ENCODE results near the gene AKR7A3. TPM values are rescaled to one million over a fixed set of nuclear protein-coding genes. Genes with fewer than 3 reads are reported as not detected.
A peak's percentile ranks its signal among the peaks of the same experiment; 100 is the strongest.

Gene AKR7A3
- total and polyA plus RNA-seq, 9 of the 15 experiments (the other 6 are each of a cell fraction or from before 2014, with no cell fraction given): 0.04 to 1.5 (median 0.44) TPM; not detected in 1

GRCh38 chr1:19315378-19316198 lies 27.0 kb upstream of the AKR7A3 start (continued):
- TF ChIP-seq, protein P1, sequence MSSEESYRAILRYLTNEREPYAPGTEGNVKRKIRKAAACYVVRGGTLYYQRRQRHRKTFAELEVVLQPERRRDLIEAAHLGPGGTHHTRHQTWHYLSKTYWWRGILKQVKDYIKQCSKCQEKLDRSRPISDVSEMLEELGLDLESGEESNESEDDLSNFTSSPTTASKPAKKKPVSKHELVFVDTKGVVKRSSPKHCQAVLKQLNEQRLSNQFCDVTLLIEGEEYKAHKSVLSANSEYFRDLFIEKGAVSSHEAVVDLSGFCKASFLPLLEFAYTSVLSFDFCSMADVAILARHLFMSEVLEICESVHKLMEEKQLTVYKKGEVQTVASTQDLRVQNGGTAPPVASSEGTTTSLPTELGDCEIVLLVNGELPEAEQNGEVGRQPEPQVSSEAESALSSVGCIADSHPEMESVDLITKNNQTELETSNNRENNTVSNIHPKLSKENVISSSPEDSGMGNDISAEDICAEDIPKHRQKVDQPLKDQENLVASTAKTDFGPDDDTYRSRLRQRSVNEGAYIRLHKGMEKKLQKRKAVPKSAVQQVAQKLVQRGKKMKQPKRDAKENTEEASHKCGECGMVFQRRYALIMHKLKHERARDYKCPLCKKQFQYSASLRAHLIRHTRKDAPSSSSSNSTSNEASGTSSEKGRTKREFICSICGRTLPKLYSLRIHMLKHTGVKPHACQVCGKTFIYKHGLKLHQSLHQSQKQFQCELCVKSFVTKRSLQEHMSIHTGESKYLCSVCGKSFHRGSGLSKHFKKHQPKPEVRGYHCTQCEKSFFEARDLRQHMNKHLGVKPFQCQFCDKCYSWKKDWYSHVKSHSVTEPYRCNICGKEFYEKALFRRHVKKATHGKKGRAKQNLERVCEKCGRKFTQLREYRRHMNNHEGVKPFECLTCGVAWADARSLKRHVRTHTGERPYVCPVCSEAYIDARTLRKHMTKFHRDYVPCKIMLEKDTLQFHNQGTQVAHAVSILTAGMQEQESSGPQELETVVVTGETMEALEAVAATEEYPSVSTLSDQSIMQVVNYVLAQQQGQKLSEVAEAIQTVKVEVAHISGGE (CRISPR knock-in tag; IDR thresholded peaks at IDR 0.05): peak in 2 of 3 experiments; percentile 36 to 91; a peak in 2 of 6 replicates
- TF ChIP-seq POLR2AphosphoS5 (IDR thresholded peaks at IDR 0.05; ENCODE audit: control insufficient read depth, insufficient read depth, low read depth, low read length): peak; percentile 27; the same call in 1 of the 2 replicates
- TF ChIP-seq MAFG (tag; conservative IDR thresholded peaks at IDR 0.05): peak; percentile 43; the same call in 1 of the 2 replicates
- no peak for TF ChIP-seq ATF1 (CRISPR knock-in tag; IDR thresholded peaks at IDR 0.05)
- no peak for TF ChIP-seq ATF1 (tag; IDR thresholded peaks at IDR 0.05)
- TF ChIP-seq SMAD4 (CRISPR knock-in tag; conservative IDR thresholded peaks at IDR 0.05): peak; percentile 40; the same call in 1 of the 2 replicates
- TF ChIP-seq FOSL1 (tag; conservative IDR thresholded peaks at IDR 0.05): peak; percentile 59
- TF ChIP-seq MAZ (CRISPR knock-in tag; conservative IDR thresholded peaks at IDR 0.05 in 1 of 2, IDR thresholded peaks at IDR 0.05 in 1 of 2): peak in 1 of 2 experiments; percentile 53; a peak in 2 of 4 replicates
- TF ChIP-seq NFIC (IDR thresholded peaks at IDR 0.05): 0 out of 2 replicates have a peak, but pooled peaks have one; percentile 16
- peak; percentile 41; the same call in 1 of the 2 replicates for TF ChIP-seq CTBP1 (IDR thresholded peaks at IDR 0.05; ENCODE audit: borderline replicate concordance)
- TF ChIP-seq, protein P2, sequence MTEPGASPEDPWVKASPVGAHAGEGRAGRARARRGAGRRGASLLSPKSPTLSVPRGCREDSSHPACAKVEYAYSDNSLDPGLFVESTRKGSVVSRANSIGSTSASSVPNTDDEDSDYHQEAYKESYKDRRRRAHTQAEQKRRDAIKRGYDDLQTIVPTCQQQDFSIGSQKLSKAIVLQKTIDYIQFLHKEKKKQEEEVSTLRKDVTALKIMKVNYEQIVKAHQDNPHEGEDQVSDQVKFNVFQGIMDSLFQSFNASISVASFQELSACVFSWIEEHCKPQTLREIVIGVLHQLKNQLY (CRISPR knock-in tag; conservative IDR thresholded peaks at IDR 0.05): 0 out of 4 replicates have a peak, but pooled peaks of 1 of the 2 experiments have one; percentile 33
- TF ChIP-seq ZNF165 (CRISPR knock-in tag; IDR thresholded peaks at IDR 0.05; ENCODE audit: borderline replicate concordance): 0 out of 2 replicates have a peak, but pooled peaks have one; percentile 37
- TF ChIP-seq TAF1 (IDR thresholded peaks at IDR 0.05; ENCODE audit: control insufficient read depth, extremely low read depth, insufficient read depth, low read length, severe bottlenecking): peak; percentile 20
- peak; percentile 76 for TF ChIP-seq ZNF592 (IDR thresholded peaks at IDR 0.05)
- TF ChIP-seq STAT5B (CRISPR knock-in tag; IDR thresholded peaks at IDR 0.05): no peak
- 0 out of 2 replicates have a peak, but pooled peaks have one; percentile 51 for TF ChIP-seq SMARCE1 (IDR thresholded peaks at IDR 0.05)

Measured in K562 (cell line).